Mesothelial cell of epicardium (in vitro differentiated cells): ENCODE data around the gene KLHDC10. TPM values are rescaled to one million over a fixed set of nuclear protein-coding genes. Genes with fewer than 3 reads are reported as not detected.
"Not testable (repeated sequence)": the region's sequence is repeated elsewhere in the genome, so short reads cannot be mapped to it uniquely, and the experiment has no call there.

Source experiments
- DNase-seq, 2 experiments: peaks; one replicate each; pipeline ENCODE4 v3.0.0; 2021; ENCODE audit warnings: low spot score in 2 of 2; ENCODE audit not compliant: unreplicated experiment in 2 of 2
- H3K27ac Mint-ChIP-seq: 2 replicates; pipeline ENCODE4 v1.8.0; 2021; ENCODE audit warnings: mixed read lengths
- H3K27me3 Mint-ChIP-seq: 2 replicates; pipeline ENCODE4 v1.8.0; 2021; ENCODE audit warnings: low read depth, mixed read lengths
- H3K36me3 Mint-ChIP-seq: 2 replicates; pipeline ENCODE4 v1.8.0; 2021; ENCODE audit warnings: mixed read lengths
- H3K4me1 Mint-ChIP-seq: 2 replicates; pipeline ENCODE4 v1.8.0; 2021; ENCODE audit warnings: mixed read lengths
- H3K4me3 Mint-ChIP-seq: 2 replicates; pipeline ENCODE4 v1.8.0; 2021; ENCODE audit warnings: mild to moderate bottlenecking, moderate library complexity, mixed read lengths
- H3K9me3 Mint-ChIP-seq: 2 replicates; pipeline ENCODE4 v1.8.0; 2021; ENCODE audit warnings: mixed read lengths
- total RNA-seq: library from RNA; stranded (reverse); gene quantifications from 3 replicates; pipeline ENCODE4 v1.2.1, GENCODE V29; 2021
- TF ChIP-seq, protein P1 (sequence below): fragments of 200-600 bp; sonication (generic); IDR thresholded peaks from one replicate; pipeline ENCODE4 v1.5.0; 2021; ENCODE audit warnings: antibody characterized with exemption; ENCODE audit not compliant: unreplicated experiment

KLHDC10 gene
- total RNA-seq, 1 donor from 2014 or later = 45.9 TPM

DNA sequence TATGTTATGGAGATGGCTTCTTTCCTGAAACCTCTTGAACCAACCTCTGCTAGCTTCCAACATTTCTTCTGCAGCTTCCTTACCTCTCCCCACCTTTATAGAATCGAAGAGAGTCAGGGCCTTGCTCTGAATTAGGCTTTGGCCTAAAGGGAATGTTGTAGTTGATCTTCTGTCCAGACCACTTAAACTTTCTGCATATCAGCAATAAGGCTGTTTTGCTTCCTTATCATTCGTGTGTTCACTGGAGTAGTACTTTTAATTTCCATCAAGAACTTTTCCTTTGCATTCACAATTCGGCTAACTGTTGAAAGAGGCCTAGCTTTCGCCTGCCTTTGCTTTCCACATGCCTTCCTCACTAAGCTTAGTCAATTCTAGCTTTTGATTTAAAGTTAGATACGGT, 48.0 kb downstream of the KLHDC10 start:
- TF ChIP-seq, protein P1, sequence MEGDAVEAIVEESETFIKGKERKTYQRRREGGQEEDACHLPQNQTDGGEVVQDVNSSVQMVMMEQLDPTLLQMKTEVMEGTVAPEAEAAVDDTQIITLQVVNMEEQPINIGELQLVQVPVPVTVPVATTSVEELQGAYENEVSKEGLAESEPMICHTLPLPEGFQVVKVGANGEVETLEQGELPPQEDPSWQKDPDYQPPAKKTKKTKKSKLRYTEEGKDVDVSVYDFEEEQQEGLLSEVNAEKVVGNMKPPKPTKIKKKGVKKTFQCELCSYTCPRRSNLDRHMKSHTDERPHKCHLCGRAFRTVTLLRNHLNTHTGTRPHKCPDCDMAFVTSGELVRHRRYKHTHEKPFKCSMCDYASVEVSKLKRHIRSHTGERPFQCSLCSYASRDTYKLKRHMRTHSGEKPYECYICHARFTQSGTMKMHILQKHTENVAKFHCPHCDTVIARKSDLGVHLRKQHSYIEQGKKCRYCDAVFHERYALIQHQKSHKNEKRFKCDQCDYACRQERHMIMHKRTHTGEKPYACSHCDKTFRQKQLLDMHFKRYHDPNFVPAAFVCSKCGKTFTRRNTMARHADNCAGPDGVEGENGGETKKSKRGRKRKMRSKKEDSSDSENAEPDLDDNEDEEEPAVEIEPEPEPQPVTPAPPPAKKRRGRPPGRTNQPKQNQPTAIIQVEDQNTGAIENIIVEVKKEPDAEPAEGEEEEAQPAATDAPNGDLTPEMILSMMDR = no peak
- Mint-ChIP-seq H3K9me3 (no peaks in the 10 kb centered on the region), H3K36me3 (peaks cover 33% of the 10 kb centered on the region), H3K4me1 (peaks cover 18% of the 10 kb centered on the region), H3K27ac (peak overlapping the region; percentile 17), H3K27me3 (no peaks in the 10 kb centered on the region), H3K4me3 (no peak overlapping the region)
- DNase-seq = no peak

DNA sequence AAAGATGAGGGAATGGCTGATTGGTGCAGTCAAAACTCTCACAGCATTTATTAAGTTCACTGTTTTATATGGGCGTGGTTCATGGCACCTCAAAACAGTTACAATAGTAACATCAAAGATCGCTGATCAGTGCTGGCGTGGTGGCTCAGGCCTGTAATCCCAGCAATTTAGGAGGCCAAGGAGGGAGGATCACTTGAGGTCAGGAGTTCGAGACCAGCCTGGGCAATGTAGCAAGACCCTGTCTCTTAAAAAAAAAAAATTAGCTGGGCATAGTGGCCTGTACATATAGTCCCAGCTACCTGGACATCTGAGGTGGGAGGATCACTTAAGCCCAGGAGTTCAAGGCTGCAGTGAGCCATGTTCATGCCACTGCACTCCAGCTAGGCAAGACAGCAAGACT, 48.5 kb downstream of the KLHDC10 start:
- Mint-ChIP-seq H3K4me3 (no peak overlapping the region), H3K9me3 (no peaks in the 10 kb centered on the region), H3K27ac (peak overlapping the region; percentile 17)

DNA sequence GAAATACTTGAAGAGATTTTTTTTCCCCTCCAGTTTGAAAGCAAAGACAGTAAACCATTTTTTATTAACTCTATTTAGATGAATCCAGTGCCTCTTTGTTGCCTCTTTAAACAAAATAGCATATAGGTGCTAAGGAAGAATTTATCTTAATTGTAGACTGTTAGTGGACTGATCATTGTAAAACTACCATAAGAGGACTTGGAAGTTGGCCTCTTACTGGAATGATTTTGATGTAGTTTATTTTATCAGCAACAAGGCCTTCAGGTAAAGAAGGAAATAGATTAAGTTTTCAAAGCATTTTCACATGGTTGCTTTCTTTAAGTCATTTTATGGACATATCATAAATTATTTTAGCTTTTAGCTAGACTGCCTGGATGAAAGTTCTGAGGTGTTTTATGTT, 53.2 kb downstream of the KLHDC10 start:
- H3K36me3 Mint-ChIP-seq = peaks cover 43% of the 10 kb centered on the region
- no peaks in the 10 kb centered on the region for H3K9me3 Mint-ChIP-seq
- TF ChIP-seq, protein P1 = no peak
- no peak overlapping the region for H3K27ac Mint-ChIP-seq
- peaks cover 20% of the 10 kb centered on the region for H3K4me1 Mint-ChIP-seq
- no peak for DNase-seq
- no peak overlapping the region for H3K4me3 Mint-ChIP-seq
- no peaks in the 10 kb centered on the region for H3K27me3 Mint-ChIP-seq

More for the DNA sequence above, 48.5 kb downstream of the KLHDC10 start:
- Mint-ChIP-seq H3K36me3 (peaks cover 37% of the 10 kb centered on the region), H3K4me1 (peaks cover 14% of the 10 kb centered on the region), H3K27me3 (no peaks in the 10 kb centered on the region)
- TF ChIP-seq, protein P1 = no peak
- no peak for DNase-seq

DNA sequence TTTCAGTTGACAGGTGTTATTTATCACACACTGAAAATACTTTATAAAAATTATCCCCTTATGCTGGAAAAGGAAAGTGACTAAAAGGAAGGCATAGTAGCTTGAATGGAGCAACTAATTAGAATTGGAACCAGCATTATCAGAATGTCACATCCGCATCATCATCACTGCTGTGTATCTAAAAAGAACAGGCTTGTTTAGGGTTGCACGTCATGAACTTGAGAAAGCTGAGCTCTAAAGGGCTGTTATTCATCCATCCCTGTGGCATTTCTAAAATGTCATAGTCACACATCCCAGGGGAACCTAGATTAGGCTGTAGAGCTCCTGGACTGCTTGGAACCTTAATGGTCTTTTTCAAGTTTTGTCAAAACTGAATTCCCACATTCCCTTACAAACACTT, 54.4 kb downstream of the KLHDC10 start:
- TF ChIP-seq, protein P1 = no peak
- DNase-seq = no peak
- Mint-ChIP-seq H3K27me3 (no peaks in the 10 kb centered on the region), H3K9me3 (no peaks in the 10 kb centered on the region), H3K4me3 (no peak overlapping the region), H3K4me1 (peaks cover 29% of the 10 kb centered on the region), H3K36me3 (peaks cover 48% of the 10 kb centered on the region), H3K27ac (no peak overlapping the region)

DNA sequence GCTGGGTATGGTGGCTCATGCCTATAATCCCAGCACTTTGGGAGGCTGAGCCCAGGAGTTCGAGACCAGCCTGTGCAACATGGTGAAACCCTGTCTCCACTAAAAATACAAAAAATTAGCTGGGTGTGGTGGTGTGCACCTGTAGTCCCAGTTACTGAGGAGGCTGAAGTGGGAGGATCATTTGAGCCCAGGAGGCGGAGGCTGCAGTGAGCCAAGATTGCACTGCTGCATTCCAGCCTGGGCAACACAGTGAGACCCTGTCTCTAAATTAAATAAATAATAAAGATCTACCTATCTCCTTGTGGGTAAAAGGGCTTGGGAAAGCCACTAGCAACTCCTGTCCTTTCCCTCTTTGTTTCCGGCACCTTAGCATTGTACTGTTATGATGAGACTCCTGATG, 56.5 kb downstream of the KLHDC10 start:
- not testable (repeated sequence) for H3K27me3 Mint-ChIP-seq, H3K9me3 Mint-ChIP-seq, DNase-seq, H3K4me3 Mint-ChIP-seq
- peaks cover 55% of the 10 kb centered on the region for H3K36me3 Mint-ChIP-seq
- peak overlapping the region; percentile 94 for H3K27ac Mint-ChIP-seq
- H3K4me1 Mint-ChIP-seq = peaks cover 28% of the 10 kb centered on the region

DNA sequence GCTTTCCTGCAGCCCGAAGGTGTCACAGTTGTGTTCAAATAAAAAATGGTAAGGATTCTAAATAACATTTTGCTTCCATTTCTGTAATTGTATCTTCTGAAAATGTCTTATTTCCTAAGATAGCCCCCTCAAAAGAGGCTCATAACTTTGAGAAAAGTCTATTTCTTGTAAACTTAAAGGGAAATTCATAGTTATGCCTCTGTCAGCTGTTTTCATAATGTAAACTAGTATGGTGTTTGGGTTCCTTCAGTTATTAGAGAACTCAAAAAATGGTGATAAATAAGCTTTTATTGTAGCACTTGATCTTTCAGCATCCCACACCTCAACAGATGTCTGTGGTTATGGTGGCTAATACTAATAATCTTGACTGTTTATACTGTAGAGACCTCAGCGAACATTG, 57.1 kb downstream of the KLHDC10 start:
- peaks cover 54% of the 10 kb centered on the region for H3K36me3 Mint-ChIP-seq
- no peaks in the 10 kb centered on the region for H3K9me3 Mint-ChIP-seq
- H3K4me1 Mint-ChIP-seq = peaks cover 32% of the 10 kb centered on the region
- no peak for DNase-seq
- TF ChIP-seq, protein P1 = no peak
- no peaks in the 10 kb centered on the region for H3K27me3 Mint-ChIP-seq
- H3K27ac Mint-ChIP-seq = peak overlapping the region; percentile 94
- no peak overlapping the region for H3K4me3 Mint-ChIP-seq
